Measurements from ENCODE around the gene PTPRT. TPM values are rescaled to one million over a fixed set of nuclear protein-coding genes. Genes with fewer than 3 reads are reported as not detected.

PTPRT gene
- total and polyA plus RNA-seq, 4 donors = 0.14 to 2.8 (median 0.40) TPM

- WGBS = 93% methylated on average over 3 of the region's 3 CpGs
Measured at GRCh38 chr20:42775866-42776265, 413.8 kb downstream of the PTPRT start.

DNA sequence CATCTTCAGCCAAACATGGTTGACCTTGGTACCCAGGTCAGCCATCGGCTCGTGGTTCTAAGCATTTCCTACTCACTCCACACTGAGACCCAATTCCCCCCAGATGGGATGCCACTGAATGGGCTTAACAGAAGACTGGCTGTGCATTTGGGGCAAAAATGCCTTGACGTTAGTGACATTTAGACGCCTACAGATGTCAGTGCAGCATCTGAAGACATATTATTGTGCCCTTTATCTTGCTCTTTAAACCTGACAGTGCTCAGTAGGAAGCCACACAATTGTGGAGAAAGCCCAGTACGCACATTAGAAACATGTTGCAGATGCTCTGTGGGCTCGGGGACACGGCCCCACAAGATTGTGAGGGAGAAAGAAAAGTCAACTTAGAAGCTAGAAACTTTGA lies 414.7 kb downstream of the PTPRT start:
- TF ChIP-seq, protein P1, sequence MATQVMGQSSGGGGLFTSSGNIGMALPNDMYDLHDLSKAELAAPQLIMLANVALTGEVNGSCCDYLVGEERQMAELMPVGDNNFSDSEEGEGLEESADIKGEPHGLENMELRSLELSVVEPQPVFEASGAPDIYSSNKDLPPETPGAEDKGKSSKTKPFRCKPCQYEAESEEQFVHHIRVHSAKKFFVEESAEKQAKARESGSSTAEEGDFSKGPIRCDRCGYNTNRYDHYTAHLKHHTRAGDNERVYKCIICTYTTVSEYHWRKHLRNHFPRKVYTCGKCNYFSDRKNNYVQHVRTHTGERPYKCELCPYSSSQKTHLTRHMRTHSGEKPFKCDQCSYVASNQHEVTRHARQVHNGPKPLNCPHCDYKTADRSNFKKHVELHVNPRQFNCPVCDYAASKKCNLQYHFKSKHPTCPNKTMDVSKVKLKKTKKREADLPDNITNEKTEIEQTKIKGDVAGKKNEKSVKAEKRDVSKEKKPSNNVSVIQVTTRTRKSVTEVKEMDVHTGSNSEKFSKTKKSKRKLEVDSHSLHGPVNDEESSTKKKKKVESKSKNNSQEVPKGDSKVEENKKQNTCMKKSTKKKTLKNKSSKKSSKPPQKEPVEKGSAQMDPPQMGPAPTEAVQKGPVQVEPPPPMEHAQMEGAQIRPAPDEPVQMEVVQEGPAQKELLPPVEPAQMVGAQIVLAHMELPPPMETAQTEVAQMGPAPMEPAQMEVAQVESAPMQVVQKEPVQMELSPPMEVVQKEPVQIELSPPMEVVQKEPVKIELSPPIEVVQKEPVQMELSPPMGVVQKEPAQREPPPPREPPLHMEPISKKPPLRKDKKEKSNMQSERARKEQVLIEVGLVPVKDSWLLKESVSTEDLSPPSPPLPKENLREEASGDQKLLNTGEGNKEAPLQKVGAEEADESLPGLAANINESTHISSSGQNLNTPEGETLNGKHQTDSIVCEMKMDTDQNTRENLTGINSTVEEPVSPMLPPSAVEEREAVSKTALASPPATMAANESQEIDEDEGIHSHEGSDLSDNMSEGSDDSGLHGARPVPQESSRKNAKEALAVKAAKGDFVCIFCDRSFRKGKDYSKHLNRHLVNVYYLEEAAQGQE (IDR thresholded peaks at IDR 0.05) = no peak
- TF ChIP-seq YY1 (IDR thresholded peaks at IDR 0.05) = no peak
- no peak for TF ChIP-seq TAF1 (conservative IDR thresholded peaks at IDR 0.05)
- no peak for TF ChIP-seq FOXA1 (IDR thresholded peaks at IDR 0.05)
- no peak for TF ChIP-seq NR2F2 (IDR thresholded peaks at IDR 0.05)
- TF ChIP-seq HNF4A (conservative IDR thresholded peaks at IDR 0.05) = no peak
- no peak for TF ChIP-seq EGR1 (IDR thresholded peaks at IDR 0.05; ENCODE audit: low read depth in 2 of 2)
- no peak for TF ChIP-seq FOXA2 (IDR thresholded peaks at IDR 0.05)
- TF ChIP-seq, protein P2, sequence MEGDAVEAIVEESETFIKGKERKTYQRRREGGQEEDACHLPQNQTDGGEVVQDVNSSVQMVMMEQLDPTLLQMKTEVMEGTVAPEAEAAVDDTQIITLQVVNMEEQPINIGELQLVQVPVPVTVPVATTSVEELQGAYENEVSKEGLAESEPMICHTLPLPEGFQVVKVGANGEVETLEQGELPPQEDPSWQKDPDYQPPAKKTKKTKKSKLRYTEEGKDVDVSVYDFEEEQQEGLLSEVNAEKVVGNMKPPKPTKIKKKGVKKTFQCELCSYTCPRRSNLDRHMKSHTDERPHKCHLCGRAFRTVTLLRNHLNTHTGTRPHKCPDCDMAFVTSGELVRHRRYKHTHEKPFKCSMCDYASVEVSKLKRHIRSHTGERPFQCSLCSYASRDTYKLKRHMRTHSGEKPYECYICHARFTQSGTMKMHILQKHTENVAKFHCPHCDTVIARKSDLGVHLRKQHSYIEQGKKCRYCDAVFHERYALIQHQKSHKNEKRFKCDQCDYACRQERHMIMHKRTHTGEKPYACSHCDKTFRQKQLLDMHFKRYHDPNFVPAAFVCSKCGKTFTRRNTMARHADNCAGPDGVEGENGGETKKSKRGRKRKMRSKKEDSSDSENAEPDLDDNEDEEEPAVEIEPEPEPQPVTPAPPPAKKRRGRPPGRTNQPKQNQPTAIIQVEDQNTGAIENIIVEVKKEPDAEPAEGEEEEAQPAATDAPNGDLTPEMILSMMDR (IDR thresholded peaks at IDR 0.05; ENCODE audit: low read depth, low read length, missing input control) = no peak
- TF ChIP-seq JUND (IDR thresholded peaks at IDR 0.05) = no peak
- TF ChIP-seq HNF4G (IDR thresholded peaks at IDR 0.05) = no peak
- TF ChIP-seq GABPA (IDR thresholded peaks at IDR 0.05 in 1 of 2, conservative IDR thresholded peaks at IDR 0.05 in 1 of 2) = no peak
- TF ChIP-seq, protein P3, sequence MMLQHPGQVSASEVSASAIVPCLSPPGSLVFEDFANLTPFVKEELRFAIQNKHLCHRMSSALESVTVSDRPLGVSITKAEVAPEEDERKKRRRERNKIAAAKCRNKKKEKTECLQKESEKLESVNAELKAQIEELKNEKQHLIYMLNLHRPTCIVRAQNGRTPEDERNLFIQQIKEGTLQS (IDR thresholded peaks at IDR 0.05) = no peak
- TF ChIP-seq RXRA (IDR thresholded peaks at IDR 0.05) = no peak
- no peak for TF ChIP-seq RAD21 (IDR thresholded peaks at IDR 0.05)
- no peak for TF ChIP-seq ZBTB33 (IDR thresholded peaks at IDR 0.05)
- WGBS = 77% methylated on average over 7 of the region's 7 CpGs

More at GRCh38 chr20:42775866-42776265, 413.8 kb downstream of the PTPRT start:
- Histone ChIP-seq H3K27ac (ENCODE audit: low read depth in 1 of 2, low read length in 2 of 2) (no peak overlapping the region), H3K27me3 (ENCODE audit: control insufficient read depth in 4 of 4, insufficient read depth in 4 of 4, low read length in 3 of 4) (no peaks in the 10 kb centered on the region), H3K4me3 (ENCODE audit: low read depth in 1 of 3, low read length in 3 of 3) (no peak overlapping the region), H3K9ac (ENCODE audit: low read depth in 1 of 2, low read length in 2 of 2) (no peak overlapping the region), H3K4me1 (ENCODE audit: control insufficient read depth in 4 of 4, insufficient read depth in 4 of 4, low read length in 3 of 4) (no peaks in the 10 kb centered on the region), H3K36me3 (ENCODE audit: control insufficient read depth in 4 of 4, insufficient read depth in 3 of 4, low read depth in 1 of 4, low read length in 3 of 4) (no peaks in the 10 kb centered on the region), H3K9me3 (ENCODE audit: control insufficient read depth in 4 of 4, low read length in 3 of 4) (no peaks in the 10 kb centered on the region)
- no peak for DNase-seq (ENCODE audit: low spot score)
- TF ChIP-seq, protein P3 (IDR thresholded peaks at IDR 0.05) = no peak
- TF ChIP-seq TAF1 (conservative IDR thresholded peaks at IDR 0.05) (no peak), GABPA (IDR thresholded peaks at IDR 0.05 in 1 of 2, conservative IDR thresholded peaks at IDR 0.05 in 1 of 2) (no peak), HNF4A (conservative IDR thresholded peaks at IDR 0.05) (no peak), RXRA (IDR thresholded peaks at IDR 0.05) (no peak), YY1 (IDR thresholded peaks at IDR 0.05) (no peak), SP1 (IDR thresholded peaks at IDR 0.05) (no peak)

More for the DNA sequence above, 414.7 kb downstream of the PTPRT start:
- Histone ChIP-seq H3K4me3 (ENCODE audit: low read depth in 1 of 3, low read length in 3 of 3) (no peak overlapping the region), H3K27ac (ENCODE audit: low read depth in 1 of 2, low read length in 2 of 2) (no peak overlapping the region), H3K36me3 (ENCODE audit: control insufficient read depth in 4 of 4, insufficient read depth in 3 of 4, low read depth in 1 of 4, low read length in 3 of 4) (no peaks in the 10 kb centered on the region), H3K27me3 (ENCODE audit: control insufficient read depth in 4 of 4, insufficient read depth in 4 of 4, low read length in 3 of 4) (no peaks in the 10 kb centered on the region), H3K9me3 (ENCODE audit: control insufficient read depth in 4 of 4, low read length in 3 of 4) (no peaks in the 10 kb centered on the region), H3K4me1 (ENCODE audit: control insufficient read depth in 4 of 4, insufficient read depth in 4 of 4, low read length in 3 of 4) (no peaks in the 10 kb centered on the region), H3K9ac (ENCODE audit: low read depth in 1 of 2, low read length in 2 of 2) (no peak overlapping the region)
- DNase-seq (ENCODE audit: low spot score) = no peak

Data from liver (tissue), 9 donors.